AG04449 (cell line): ENCODE results near the gene OR1F1.
"Not testable (repeated sequence)": the region's sequence is repeated elsewhere in the genome, so short reads cannot be mapped to it uniquely, and the experiment has no call there.

Source experiments
- CTCF ChIA-PET: fragments of 350-600 bp; formaldehyde crosslinking; extraction: SDS; loops from one replicate; lab custom pipeline; 2021; ENCODE audit warnings: antibody characterized with exemption; lab: Yijun Ruan, JAX
- POLR2A ChIA-PET: fragments of 400-600, 350-600 bp; formaldehyde crosslinking; extraction: SDS; loops from one replicate; lab custom pipeline; 2020; ENCODE audit warnings: antibody characterized with exemption, inconsistent platforms; lab: Yijun Ruan, JAX
- DNase-seq: peaks from one replicate; pipeline ENCODE4 v3.0.0-alpha.2; 2010; ENCODE audit warnings: low read depth, low spot score
- H3K4me3 ChIP-seq: 2 replicates; pipeline ENCODE4 v1.5.1; 2011; ENCODE audit warnings: low read depth, mild to moderate bottlenecking, control low read depth, low read length
- CTCF ChIP-seq: IDR thresholded peaks from one replicate; pipeline ENCODE4 v1.5.1; 2011; ENCODE audit warnings: mild to moderate bottlenecking, moderate library complexity, low read length, control low read depth, inconsistent platforms; ENCODE audit not compliant: insufficient read depth; ENCODE audit errors: missing control alignments

OR1F1 gene

GRCh38 chr16:3193221-3194212 is 5.5 kb downstream of the OR1F1 start:
- POLR2A ChIA-PET: no interaction called here
- H3K4me3 ChIP-seq: no peak overlapping the region
- TF ChIP-seq CTCF: no peak
- CTCF ChIA-PET: no interaction called here
- no peak for DNase-seq

- no peak for TF ChIP-seq CTCF
- no peak for DNase-seq
- CTCF ChIA-PET: no interaction called here
- POLR2A ChIA-PET: no interaction called here
- no peak overlapping the region for H3K4me3 ChIP-seq
These were observed 6.8 kb downstream of the OR1F1 start for GRCh38 chr16:3194792-3195191.

GRCh38 chr16:3195975-3196374 is 8.0 kb downstream of the OR1F1 start:
- no peak for TF ChIP-seq CTCF
- DNase-seq: no peak
- H3K4me3 ChIP-seq: no peak overlapping the region
- ChIA-PET CTCF (no interaction called here), POLR2A (no interaction called here)

GRCh38 chr16:3197694-3198333 is 9.8 kb downstream of the OR1F1 start:
- DNase-seq, CTCF ChIA-PET, H3K4me3 ChIP-seq: not testable (repeated sequence)
- POLR2A ChIA-PET: interaction anchor here (0.7 kb wide), 1 partner anchor 177 kb away, joined by 3 read pairs; no protein-coding TSS in a partner anchor

- ChIA-PET POLR2A (interaction anchor here (0.7 kb wide), 1 partner anchor 178 kb away, joined by 3 read pairs; no protein-coding TSS in a partner anchor), CTCF (no interaction called here)
- no peak overlapping the region for H3K4me3 ChIP-seq
- DNase-seq: no peak
- TF ChIP-seq CTCF: no peak
These were observed 10.5 kb downstream of the OR1F1 start for GRCh38 chr16:3198334-3199072.

GRCh38 chr16:3202903-3203539 is 15.0 kb downstream of the OR1F1 start:
- no peak overlapping the region for H3K4me3 ChIP-seq
- POLR2A ChIA-PET: no interaction called here
- TF ChIP-seq CTCF: no peak
- CTCF ChIA-PET: no interaction called here
- DNase-seq: no peak

- H3K4me3 ChIP-seq, DNase-seq, POLR2A ChIA-PET, CTCF ChIA-PET: not testable (repeated sequence)
These were observed 17.9 kb downstream of the OR1F1 start for GRCh38 chr16:3205939-3206338.
